HepG2 (cell line): Measurements from ENCODE around the gene FABP1. TPM values are rescaled to one million over a fixed set of nuclear protein-coding genes. Genes with fewer than 3 reads are reported as not detected.

Source experiments
- AGO1 ChIP-seq: fragments of 200-400 bp; formaldehyde crosslinking; IDR thresholded peaks from 2 replicates; pipeline ENCODE4 v1.6.1; 2017; ENCODE audit warnings: mild to moderate bottlenecking, low read depth, low read length, moderate library complexity; ENCODE audit not compliant: poor library complexity, severe bottlenecking
- RXRA ChIP-seq: sonication (generic); formaldehyde crosslinking; IDR thresholded peaks from 2 replicates; pipeline ENCODE4 v1.5.1; 2020; ENCODE audit warnings: missing genetic modification reagents
- TMF1 ChIP-seq: sonication (generic); formaldehyde crosslinking; IDR thresholded peaks from 2 replicates; pipeline ENCODE4 v1.8.1; 2022; ENCODE audit warnings: low read depth, missing genetic modification reagents
- ZNF354B ChIP-seq: sonication (generic); formaldehyde crosslinking; IDR thresholded peaks from 2 replicates; pipeline ENCODE4 v1.8.0; 2022; ENCODE audit warnings: mild to moderate bottlenecking, missing genetic modification reagents
- ZNF572 ChIP-seq: sonication (generic); formaldehyde crosslinking; IDR thresholded peaks from 2 replicates; pipeline ENCODE4 v1.5.1; 2020; ENCODE audit warnings: mild to moderate bottlenecking, missing genetic modification reagents
- ZNF772 ChIP-seq: sonication (generic); formaldehyde crosslinking; IDR thresholded peaks from 2 replicates; pipeline ENCODE4 v1.5.0; 2020; ENCODE audit warnings: mild to moderate bottlenecking, missing genetic modification reagents
- polyA plus RNA-seq, 8 experiments: library from polyadenylated mRNA; depleted of rRNA in 3 of 8; stranded (reverse) in 7 of 8; unstranded in 1 of 8; fragments of >200 nt; fragmentation: Illumina TruSeq in 4 of 8; extraction: Trizol in 4 of 8; gene quantifications; 2 replicates each; pipeline versions ENCODE4 v1.2.1 to v1.2.3, GENCODE V29; 2011 to 2016; ENCODE audit warnings: low read depth in 4 of 8, missing spikeins in 1 of 8, mixed read lengths in 1 of 8; ENCODE audit not compliant: insufficient read depth in 1 of 8
- total RNA-seq, 5 experiments: library from RNA; depleted of rRNA; stranded (reverse); fragments of >200 nt; fragmentation: Illumina TruSeq; extraction: Trizol; gene quantifications; 2 replicates each; pipeline ENCODE4 v1.2.3, GENCODE V29; 2016; ENCODE audit warnings: low read depth in 1 of 5
- TF ChIP-seq, protein P1 (sequence below): sonication (generic); formaldehyde crosslinking; IDR thresholded peaks from 2 replicates; pipeline ENCODE4 v1.9.0; 2021; ENCODE audit warnings: missing genetic modification reagents, borderline replicate concordance
- TF ChIP-seq, protein P2 (sequence below), 2 experiments: sonication (generic) in 1 of 2; formaldehyde crosslinking in 1 of 2; IDR thresholded peaks; 2 replicates each; pipeline versions ENCODE4 v1.4.0 to v1.6.1; 2018 to 2020; ENCODE audit warnings: missing genetic modification reagents in 2 of 2, borderline replicate concordance in 1 of 2, low read depth in 1 of 2, mild to moderate bottlenecking in 1 of 2, missing biosample characterization in 1 of 2
- TF ChIP-seq, protein P3 (sequence below): sonication (generic); formaldehyde crosslinking; IDR thresholded peaks from 2 replicates; pipeline ENCODE4 v1.4.0; 2020; ENCODE audit warnings: missing genetic modification reagents
- TF ChIP-seq, protein P4 (sequence below): sonication (generic); formaldehyde crosslinking; IDR thresholded peaks from 2 replicates; pipeline ENCODE4 v1.5.0; 2020; ENCODE audit warnings: mild to moderate bottlenecking, missing genetic modification reagents, borderline replicate concordance
- TF ChIP-seq, protein P5 (sequence below): sonication (generic); formaldehyde crosslinking; IDR thresholded peaks from 2 replicates; pipeline ENCODE4 v1.4.0; 2020; ENCODE audit warnings: low read depth, mild to moderate bottlenecking, missing genetic modification reagents

Gene FABP1
- total and polyA plus RNA-seq, 2 of the 13 experiments (the other 11 are each of a cell fraction or from before 2014, with no cell fraction given): 644 to 1,608 TPM

DNA sequence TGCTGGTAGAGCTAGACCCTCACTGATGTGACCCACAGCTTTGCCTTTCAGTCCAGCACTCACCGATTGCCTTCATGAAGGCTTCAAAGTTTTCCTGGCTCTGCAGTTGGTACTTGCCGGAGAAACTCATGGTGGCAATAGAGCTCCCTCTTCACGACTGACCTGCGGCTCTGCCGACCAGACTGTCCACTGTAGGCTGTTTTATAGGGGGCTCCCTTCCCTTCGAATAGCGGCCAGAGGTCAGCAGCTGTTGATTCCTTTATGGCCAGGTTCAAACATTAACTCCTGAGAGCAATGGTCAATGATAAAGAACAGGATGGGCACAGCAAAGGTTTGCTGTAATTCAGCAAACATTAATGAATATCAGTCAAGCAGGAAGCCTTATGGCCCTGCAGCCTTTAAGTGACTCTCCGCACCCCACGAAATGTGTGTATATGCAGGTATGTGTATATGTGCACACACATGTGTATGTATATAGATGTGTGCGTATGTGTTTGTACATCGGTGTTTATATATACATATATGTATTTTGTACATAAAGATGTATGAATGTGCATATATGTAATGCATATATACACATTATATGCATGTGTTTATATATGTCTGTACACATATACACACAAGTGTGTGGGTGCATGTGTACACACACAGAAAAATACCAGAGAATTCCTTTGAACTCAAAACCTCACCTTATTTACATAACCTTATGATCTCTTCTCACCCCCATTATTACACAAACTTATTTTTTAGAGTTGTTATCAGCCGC lies at the start of gene FABP1 (continued):
- TF ChIP-seq, protein P1, sequence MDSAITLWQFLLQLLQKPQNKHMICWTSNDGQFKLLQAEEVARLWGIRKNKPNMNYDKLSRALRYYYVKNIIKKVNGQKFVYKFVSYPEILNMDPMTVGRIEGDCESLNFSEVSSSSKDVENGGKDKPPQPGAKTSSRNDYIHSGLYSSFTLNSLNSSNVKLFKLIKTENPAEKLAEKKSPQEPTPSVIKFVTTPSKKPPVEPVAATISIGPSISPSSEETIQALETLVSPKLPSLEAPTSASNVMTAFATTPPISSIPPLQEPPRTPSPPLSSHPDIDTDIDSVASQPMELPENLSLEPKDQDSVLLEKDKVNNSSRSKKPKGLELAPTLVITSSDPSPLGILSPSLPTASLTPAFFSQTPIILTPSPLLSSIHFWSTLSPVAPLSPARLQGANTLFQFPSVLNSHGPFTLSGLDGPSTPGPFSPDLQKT (CRISPR knock-in tag): no peak
- TF ChIP-seq, protein P2, sequence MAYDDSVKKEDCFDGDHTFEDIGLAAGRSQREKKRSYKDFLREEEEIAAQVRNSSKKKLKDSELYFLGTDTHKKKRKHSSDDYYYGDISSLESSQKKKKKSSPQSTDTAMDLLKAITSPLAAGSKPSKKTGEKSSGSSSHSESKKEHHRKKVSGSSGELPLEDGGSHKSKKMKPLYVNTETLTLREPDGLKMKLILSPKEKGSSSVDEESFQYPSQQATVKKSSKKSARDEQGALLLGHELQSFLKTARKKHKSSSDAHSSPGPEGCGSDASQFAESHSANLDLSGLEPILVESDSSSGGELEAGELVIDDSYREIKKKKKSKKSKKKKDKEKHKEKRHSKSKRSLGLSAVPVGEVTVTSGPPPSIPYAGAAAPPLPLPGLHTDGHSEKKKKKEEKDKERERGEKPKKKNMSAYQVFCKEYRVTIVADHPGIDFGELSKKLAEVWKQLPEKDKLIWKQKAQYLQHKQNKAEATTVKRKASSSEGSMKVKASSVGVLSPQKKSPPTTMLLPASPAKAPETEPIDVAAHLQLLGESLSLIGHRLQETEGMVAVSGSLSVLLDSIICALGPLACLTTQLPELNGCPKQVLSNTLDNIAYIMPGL (CRISPR knock-in tag; IDR thresholded peaks at IDR 0.05; ENCODE audit: borderline replicate concordance in 1 of 2, low read depth in 1 of 2): peak; percentile 72 to 83
- TF ChIP-seq AGO1: no peak
- TF ChIP-seq, protein P3, sequence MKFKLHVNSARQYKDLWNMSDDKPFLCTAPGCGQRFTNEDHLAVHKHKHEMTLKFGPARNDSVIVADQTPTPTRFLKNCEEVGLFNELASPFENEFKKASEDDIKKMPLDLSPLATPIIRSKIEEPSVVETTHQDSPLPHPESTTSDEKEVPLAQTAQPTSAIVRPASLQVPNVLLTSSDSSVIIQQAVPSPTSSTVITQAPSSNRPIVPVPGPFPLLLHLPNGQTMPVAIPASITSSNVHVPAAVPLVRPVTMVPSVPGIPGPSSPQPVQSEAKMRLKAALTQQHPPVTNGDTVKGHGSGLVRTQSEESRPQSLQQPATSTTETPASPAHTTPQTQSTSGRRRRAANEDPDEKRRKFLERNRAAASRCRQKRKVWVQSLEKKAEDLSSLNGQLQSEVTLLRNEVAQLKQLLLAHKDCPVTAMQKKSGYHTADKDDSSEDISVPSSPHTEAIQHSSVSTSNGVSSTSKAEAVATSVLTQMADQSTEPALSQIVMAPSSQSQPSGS (CRISPR knock-in tag): peak; percentile 89
- TF ChIP-seq ZNF354B (CRISPR knock-in tag): 0 out of 2 replicates have a peak, but pooled peaks have one; percentile 67
- TF ChIP-seq TMF1 (CRISPR knock-in tag): peak; percentile 74; the same call in 1 of the 2 replicates
- TF ChIP-seq, protein P4, sequence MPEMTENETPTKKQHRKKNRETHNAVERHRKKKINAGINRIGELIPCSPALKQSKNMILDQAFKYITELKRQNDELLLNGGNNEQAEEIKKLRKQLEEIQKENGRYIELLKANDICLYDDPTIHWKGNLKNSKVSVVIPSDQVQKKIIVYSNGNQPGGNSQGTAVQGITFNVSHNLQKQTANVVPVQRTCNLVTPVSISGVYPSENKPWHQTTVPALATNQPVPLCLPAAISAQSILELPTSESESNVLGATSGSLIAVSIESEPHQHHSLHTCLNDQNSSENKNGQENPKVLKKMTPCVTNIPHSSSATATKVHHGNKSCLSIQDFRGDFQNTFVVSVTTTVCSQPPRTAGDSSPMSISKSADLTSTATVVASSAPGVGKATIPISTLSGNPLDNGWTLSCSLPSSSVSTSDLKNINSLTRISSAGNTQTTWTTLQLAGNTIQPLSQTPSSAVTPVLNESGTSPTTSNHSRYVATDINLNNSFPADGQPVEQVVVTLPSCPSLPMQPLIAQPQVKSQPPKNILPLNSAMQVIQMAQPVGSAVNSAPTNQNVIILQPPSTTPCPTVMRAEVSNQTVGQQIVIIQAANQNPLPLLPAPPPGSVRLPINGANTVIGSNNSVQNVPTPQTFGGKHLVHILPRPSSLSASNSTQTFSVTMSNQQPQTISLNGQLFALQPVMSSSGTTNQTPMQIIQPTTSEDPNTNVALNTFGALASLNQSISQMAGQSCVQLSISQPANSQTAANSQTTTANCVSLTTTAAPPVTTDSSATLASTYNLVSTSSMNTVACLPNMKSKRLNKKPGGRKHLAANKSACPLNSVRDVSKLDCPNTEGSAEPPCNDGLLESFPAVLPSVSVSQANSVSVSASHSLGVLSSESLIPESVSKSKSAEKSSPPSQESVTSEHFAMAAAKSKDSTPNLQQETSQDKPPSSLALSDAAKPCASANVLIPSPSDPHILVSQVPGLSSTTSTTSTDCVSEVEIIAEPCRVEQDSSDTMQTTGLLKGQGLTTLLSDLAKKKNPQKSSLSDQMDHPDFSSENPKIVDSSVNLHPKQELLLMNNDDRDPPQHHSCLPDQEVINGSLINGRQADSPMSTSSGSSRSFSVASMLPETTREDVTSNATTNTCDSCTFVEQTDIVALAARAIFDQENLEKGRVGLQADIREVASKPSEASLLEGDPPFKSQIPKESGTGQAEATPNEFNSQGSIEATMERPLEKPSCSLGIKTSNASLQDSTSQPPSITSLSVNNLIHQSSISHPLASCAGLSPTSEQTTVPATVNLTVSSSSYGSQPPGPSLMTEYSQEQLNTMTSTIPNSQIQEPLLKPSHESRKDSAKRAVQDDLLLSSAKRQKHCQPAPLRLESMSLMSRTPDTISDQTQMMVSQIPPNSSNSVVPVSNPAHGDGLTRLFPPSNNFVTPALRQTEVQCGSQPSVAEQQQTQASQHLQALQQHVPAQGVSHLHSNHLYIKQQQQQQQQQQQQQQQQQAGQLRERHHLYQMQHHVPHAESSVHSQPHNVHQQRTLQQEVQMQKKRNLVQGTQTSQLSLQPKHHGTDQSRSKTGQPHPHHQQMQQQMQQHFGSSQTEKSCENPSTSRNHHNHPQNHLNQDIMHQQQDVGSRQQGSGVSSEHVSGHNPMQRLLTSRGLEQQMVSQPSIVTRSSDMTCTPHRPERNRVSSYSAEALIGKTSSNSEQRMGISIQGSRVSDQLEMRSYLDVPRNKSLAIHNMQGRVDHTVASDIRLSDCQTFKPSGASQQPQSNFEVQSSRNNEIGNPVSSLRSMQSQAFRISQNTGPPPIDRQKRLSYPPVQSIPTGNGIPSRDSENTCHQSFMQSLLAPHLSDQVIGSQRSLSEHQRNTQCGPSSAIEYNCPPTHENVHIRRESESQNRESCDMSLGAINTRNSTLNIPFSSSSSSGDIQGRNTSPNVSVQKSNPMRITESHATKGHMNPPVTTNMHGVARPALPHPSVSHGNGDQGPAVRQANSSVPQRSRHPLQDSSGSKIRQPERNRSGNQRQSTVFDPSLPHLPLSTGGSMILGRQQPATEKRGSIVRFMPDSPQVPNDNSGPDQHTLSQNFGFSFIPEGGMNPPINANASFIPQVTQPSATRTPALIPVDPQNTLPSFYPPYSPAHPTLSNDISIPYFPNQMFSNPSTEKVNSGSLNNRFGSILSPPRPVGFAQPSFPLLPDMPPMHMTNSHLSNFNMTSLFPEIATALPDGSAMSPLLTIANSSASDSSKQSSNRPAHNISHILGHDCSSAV (CRISPR knock-in tag): no peak
- peak; percentile 90; the same call in 1 of the 2 replicates for TF ChIP-seq ZNF772
- TF ChIP-seq ZNF572 (CRISPR knock-in tag): no peak
- TF ChIP-seq RXRA (CRISPR knock-in tag): peak; percentile 99
- TF ChIP-seq, protein P5, sequence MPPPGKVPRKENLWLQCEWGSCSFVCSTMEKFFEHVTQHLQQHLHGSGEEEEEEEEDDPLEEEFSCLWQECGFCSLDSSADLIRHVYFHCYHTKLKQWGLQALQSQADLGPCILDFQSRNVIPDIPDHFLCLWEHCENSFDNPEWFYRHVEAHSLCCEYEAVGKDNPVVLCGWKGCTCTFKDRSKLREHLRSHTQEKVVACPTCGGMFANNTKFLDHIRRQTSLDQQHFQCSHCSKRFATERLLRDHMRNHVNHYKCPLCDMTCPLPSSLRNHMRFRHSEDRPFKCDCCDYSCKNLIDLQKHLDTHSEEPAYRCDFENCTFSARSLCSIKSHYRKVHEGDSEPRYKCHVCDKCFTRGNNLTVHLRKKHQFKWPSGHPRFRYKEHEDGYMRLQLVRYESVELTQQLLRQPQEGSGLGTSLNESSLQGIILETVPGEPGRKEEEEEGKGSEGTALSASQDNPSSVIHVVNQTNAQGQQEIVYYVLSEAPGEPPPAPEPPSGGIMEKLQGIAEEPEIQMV (CRISPR knock-in tag): peak; percentile 83
